Uterus (tissue), 2 donors: Measurements from ENCODE around the gene RAI14.

Experiments used
- CTCF ChIP-seq, 4 experiments: fragments of 200-600 bp in 2 of 4; fragments of 450-650 bp in 2 of 4; sonication (generic) in 2 of 4; IDR thresholded peaks; one replicate each; pipeline ENCODE4 v1.5.1; 2016 to 2019; ENCODE audit warnings: antibody characterized with exemption in 4 of 4, mild to moderate bottlenecking in 2 of 4, moderate library complexity in 1 of 4
- POLR2A ChIP-seq, 2 donors: fragments of 450-650 bp; IDR thresholded peaks; one replicate each; pipeline ENCODE4 v1.6.1; 2016; ENCODE audit warnings: antibody characterized with exemption in 2 of 2, mild to moderate bottlenecking in 1 of 2, moderate library complexity in 1 of 2

GRCh38 chr5:34656001-34656699 is at the start of gene RAI14:
- peak; percentile 29 to 87 for TF ChIP-seq POLR2A (IDR thresholded peaks at IDR 0.05)
- TF ChIP-seq CTCF (IDR thresholded peaks at IDR 0.05), result peak in 3 of 4 experiments; percentile 5 to 30 (median 24)
